Activated CD4-positive, alpha-beta T cell treated with anti-CD3 and anti-CD28 coated beads, Interleukin-2, amount 50 U/mL, for 24 hours (primary cell): ENCODE measurements around the gene PRIMPOL.
"Not testable (repeated sequence)": the region's sequence is repeated elsewhere in the genome, so short reads cannot be mapped to it uniquely, and the experiment has no call there.

Experiments
- DNase-seq, 2 donors: peaks; one replicate each; pipeline ENCODE4 v3.0.0-alpha.2; 2020; ENCODE audit warnings: low read depth in 1 of 2, low spot score in 1 of 2

Gene PRIMPOL

DNA sequence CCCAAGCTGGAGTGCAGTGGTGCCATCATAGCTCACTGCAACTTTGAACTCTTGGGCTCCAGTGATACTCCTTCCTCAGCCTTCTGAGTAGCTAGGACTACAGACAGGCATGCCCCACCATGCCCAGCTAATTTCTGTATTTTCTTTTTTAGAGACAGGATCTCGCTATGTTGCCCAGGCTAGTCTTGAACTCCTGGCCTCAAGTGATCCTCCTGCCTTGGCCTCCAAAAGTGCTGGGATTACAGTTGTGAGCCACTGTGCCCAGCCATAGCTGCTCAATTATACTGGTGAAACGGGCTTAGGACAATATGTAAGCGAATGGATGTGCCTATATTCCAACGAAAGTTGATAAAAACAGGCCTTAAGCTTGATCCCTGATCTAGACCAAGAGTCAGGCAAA is 13.4 kb upstream of the PRIMPOL start:
- DNase-seq: no peak

DNA sequence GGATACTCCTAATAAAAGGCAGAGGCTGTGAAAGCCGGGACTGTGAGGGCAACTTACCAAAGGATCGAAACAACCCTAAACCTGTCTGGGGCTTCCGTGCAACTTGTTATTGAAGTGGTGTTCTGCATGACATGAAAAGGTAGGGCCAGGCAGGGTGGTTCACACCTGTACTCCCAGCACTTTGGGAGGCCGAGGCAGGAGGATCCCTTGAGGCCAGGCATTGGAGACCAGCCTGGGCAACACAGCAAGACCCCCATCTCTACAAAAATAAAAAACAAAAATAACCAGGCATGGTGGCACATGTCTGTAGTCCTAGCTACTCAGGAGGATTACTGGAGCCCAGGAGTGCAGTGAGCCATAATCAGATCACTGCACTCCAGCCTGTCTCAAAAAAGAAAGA is 12.6 kb upstream of the PRIMPOL start:
- no peak for DNase-seq

- DNase-seq: no peak
These were observed 8.5 kb upstream of the PRIMPOL start for GRCh38 chr4:184641022-184641421.

DNA sequence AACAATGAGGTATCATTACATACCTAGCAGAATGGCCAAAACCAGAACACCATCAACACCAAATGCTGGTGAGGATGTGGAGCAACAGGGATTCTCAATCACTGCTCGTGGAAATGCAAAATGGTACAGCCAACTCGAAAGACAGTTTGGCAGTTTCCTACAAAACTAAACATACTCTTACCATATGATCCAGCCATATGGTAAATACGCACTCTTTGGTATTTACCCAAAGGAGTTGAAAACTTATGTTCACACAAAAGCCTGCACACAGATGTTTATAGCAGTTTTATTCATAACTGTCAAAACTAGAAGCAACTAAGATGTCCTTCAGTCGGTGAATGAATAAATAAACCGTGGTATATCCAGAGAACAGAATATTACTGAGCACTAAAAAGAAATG is 8.1 kb upstream of the PRIMPOL start:
- DNase-seq: no peak

DNA sequence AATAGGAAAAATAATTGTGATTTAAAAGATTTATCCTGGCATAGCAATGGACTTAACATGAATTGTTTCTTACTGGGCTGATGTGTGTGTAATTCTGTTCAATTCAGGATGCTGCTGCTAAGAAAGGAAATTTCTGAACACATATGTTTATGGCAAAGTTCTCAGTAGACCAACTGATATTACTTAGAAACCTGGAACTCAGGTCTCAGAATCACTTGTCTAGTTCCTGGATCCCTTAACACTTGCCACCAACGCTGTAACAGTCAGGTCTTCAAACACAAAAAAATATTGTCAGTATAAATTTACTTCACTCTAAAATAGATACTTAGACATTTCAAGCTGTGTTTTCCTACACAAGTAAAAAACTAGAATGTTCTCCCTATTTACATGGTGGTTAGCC is 5.8 kb upstream of the PRIMPOL start:
- DNase-seq: no peak

GRCh38 chr4:184644553-184645307 is 4.8 kb upstream of the PRIMPOL start:
- DNase-seq: no peak

- DNase-seq: no peak
These were observed 3.5 kb upstream of the PRIMPOL start for GRCh38 chr4:184645904-184646610.

DNA sequence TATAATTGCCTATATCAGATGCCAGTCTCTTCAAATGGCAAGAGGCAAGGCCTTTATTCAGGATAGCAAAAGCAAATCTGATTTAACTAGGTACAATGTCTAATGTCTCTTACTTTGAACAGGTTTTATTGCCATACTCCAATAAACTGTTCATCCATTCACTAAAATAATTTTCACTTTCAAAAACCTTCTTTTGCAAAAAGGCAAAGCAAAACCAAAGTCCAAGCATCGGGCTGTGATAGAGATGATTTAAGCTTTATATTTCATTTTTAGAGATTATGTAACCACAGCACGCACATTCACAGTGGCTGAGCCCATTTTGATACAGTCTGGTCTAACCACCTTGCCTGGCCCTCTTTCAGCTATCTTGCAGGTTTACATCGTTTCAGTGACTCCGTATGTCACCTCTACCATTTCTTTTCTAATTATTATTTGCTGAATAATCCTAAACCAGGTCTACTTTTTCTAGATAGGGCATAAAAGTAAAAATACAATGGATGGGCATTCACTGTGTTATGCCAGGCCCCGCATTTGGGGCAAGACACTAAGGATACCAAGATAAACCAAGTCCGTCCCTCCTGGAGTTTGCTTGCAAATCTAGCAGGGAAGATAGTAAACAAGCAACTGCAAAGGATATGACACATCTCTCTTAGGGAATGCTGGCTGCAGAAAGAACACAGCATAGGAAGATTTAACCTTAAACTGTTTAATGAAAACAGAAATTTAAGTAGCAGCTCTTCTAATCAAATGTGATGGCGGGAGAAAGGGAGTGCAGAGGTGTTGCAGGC is 2.1 kb upstream of the PRIMPOL start:
- DNase-seq: no peak

DNA sequence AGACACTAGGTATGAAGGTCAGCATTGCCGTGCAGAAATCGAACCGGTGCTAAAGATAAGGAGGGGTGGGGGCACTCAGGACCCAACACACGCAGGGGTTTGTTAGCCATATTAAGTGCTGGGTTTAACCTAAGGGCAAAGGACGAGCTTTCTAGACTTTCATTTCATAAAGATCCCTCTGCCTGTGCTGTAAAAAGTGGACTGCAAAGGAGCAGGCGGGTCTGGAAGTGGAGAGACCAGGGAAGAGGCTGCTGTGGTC is 1.6 kb upstream of the PRIMPOL start:
- DNase-seq: no peak

DNA sequence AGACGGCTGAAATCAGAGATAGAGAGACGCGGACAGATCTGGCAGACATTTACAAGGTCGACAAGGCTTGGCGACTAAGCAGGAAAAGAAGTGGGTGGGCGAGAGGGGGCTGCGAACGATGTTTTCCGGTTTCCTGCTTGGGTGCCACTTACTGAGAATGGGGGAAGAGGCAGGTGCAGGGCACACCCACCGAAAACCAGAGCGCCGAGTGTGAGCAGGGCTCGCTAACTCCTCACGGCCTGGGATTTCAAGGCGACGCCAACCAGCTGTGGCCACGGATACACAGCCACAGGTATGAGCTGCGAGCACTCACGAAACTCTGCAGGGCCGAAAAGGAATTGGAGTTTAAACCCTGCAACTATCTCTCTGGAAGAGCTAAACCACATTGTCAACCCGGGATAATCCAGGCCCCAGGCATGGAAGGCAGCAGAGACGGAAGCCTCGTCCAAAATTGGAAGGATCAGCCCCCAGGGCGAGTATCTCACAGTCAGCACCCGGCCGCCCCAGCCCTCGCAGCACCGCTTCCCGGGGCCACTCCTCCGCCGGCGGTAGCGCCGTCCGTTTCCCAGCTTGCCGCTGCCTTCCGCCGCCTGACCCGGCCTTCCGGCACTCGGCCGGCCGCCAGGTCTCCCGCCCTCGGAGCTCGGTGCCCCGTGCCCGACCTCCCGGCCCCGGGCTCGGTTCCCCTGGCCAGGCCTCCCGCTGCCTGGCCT is 1.1 kb upstream of the PRIMPOL start:
- DNase-seq: peak in 1 of 2 donors; percentile 9

DNA sequence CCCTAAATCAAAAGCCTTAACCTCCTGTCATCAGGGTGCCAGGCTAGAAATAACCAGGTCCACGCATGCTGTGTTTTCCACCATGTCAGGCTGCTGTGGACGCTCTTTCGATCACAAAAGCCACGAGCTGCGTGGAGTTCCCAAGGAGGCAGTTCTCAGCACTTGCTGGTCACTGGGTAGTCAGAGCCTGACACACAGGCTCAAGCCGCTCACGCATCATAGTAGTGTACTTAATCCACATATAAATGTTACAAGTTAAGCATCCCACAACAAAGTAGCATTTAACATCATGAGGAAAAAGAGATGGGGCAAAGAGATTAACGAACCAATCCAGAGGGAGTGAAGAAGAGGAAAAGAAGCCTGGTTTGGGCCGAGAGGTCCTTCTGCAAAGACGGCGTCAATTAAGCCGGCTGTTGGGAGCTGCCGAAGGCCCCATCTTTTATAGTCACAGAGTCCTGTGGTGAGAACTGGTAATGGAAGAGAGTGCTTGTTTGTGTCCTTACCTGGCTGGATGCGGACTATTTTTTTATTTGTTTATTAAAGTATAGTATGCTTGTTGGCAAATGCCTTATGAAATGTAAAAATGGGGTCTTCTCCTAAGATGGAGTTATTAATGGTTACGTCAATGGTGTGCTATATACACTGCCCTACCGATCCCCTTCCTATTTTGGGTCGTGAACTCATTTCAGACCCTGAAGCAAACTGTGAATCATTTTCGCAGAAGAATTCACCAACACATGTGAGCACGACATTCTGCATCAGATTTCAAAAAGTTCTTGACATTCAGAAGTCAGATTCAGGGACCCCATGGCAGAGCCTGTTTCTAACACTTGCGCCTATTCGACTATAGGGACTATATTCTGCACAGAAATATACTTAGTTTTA is 675 bp downstream of the PRIMPOL start:
- DNase-seq: no peak

DNA sequence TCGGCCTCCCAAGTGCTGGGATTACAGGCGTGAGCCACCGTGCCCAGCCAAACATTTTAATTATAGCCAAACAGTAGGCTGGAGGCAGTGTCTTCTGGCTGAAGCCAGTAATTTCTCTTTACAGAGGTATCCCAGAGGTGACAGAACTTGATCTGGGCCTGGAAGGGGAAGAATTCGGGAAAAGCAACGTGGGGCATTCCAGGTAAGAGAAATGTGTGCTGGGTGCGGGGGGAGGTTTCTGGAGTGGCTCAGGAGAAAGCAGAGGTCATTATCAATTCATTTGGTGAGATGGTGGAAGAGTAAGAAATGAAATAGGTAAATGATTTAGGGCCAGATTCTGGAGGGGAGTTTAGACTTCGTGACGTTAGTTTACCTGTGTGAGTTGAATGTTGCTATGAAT is 2.4 kb downstream of the PRIMPOL start:
- no peak for DNase-seq

DNA sequence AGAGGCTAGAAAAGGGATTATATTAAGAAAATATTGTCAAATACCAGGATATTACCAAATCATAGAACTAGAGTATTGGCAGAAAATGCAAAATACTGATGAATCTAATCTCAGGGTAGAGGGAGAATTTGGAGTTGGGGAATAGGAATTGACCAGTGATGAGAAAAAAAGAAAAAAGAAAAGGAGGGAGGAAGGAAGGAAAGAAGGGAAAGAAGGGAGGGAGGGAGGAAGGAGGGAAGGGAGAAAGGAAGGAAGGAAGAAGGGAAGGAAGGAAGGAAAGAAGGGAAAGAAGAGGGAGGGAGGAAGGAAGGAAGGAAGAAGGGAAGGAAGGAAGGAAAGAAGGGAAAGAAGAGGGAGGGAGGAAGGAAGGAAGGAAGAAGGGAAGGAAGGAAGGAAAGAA is 3.1 kb downstream of the PRIMPOL start:
- not testable (repeated sequence) for DNase-seq

- no peak for DNase-seq
These were observed 4.1 kb downstream of the PRIMPOL start for GRCh38 chr4:184653650-184654049.

DNA sequence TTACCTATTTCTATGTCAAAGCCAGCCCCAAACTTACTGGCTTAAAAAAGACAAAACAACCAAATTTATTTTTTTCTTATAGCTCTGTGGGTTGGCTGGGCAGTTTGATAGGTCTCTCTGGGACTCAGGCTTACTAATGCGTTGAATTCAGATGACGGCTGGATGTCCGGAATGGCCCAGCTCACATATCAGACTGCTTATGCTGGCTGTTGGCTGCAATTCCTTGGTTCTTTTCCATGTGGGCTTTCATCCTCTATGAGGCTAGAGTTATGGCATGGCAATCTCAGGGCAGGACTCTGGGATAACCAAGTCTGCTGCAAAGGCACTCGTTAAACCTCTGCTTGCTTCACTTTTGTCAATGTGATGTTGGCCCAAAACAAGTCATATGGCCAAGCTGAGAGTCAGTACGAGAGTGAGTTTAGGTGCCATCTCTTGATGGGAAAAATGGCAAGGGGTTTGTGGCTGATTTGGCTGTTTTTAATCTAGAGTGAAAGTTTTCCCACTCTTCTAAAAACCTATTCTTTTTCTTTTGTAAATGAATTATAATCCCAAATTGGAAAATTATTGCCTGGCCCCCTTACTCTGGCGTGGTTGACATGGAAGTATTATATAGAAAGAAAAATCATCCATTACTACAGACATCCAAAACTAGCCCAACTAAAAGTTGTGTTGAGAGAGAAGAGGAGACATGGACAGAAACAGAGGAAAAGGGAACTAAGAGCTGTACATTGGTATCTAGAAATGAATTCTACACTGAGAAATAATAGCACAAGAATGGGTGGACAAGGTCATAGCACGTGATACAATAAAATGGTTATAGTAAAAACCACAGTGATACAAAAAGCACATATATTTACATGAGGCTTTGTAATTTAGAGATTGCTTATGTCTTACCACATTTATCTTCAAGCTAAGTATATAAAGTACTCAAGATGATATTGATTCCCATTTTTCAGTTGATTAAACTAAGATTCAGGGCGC is 6.6 kb downstream of the PRIMPOL start:
- DNase-seq: no peak

GRCh38 chr4:184657144-184657543 is 7.6 kb downstream of the PRIMPOL start:
- DNase-seq: no peak

DNA sequence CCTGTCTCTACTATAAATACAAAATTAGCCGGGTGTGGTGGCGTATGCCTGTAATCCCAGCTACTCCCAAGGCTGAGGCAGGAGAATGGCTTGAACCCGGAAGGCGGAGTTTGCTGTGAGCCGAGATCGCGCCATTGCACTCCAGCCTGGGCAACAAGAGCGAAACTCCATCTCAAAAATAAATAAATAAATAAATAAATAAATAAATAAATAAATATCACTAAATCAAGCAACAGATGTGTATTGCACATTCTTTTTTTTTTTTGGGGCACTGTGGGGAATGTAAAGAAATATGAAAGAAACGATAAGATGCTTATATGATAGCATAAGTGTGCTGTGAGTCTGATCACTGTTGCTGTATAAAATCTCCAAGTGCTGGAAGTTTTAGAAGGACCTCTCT is 8.3 kb downstream of the PRIMPOL start:
- DNase-seq: not testable (repeated sequence)

DNA sequence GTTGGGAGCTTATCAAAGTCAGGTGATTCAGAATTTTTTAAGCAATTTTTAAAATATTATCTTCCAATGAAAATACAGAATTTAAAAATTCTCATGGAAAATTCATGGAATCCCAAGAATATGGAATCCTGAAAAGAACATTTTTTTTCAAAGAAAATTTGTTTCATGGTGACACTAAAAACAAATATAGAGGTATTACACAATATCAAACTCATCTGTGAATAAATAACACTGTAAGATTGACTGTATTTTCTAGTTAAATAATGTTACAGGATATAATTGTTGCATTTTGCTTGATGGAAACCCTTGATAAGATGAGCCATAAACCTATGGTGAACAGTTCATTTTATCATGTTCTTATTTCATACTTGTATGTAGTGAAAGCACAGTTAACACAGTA is 11.4 kb downstream of the PRIMPOL start:
- no peak for DNase-seq

- no peak for DNase-seq
These were observed 12.7 kb downstream of the PRIMPOL start for GRCh38 chr4:184662236-184662635.
